ENCODE measurements around the gene RAD51AP2. TPM values are rescaled to one million over a fixed set of nuclear protein-coding genes. Genes with fewer than 3 reads are reported as not detected.

Gene RAD51AP2
- total and polyA plus RNA-seq, 2 donors (not counting 3 experiments of a cell fraction or from before 2014, with no cell fraction given), result not detected

DNA sequence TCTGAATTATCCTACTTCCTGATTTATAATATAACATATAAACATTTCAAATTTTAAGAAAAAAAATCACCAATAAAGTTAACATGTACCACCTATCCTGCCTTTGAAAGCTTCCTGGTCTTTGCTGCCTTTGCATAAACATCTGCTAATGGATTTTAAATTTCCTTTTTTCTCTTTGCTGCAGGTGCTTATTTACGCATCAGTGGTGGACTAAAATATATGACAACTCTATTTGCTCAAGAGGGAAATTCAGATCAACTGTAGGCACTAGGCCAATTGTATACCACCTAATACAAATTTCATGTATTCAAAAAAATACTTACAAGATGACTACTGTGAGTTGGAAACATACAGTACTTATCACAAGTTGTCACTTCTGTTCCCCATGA is 57.2 kb downstream of the RAD51AP2 start:
- no peak for TF ChIP-seq FOS (IDR thresholded peaks at IDR 0.05; ENCODE audit: borderline replicate concordance, insufficient read depth, low read length)
- TF ChIP-seq, protein P1, sequence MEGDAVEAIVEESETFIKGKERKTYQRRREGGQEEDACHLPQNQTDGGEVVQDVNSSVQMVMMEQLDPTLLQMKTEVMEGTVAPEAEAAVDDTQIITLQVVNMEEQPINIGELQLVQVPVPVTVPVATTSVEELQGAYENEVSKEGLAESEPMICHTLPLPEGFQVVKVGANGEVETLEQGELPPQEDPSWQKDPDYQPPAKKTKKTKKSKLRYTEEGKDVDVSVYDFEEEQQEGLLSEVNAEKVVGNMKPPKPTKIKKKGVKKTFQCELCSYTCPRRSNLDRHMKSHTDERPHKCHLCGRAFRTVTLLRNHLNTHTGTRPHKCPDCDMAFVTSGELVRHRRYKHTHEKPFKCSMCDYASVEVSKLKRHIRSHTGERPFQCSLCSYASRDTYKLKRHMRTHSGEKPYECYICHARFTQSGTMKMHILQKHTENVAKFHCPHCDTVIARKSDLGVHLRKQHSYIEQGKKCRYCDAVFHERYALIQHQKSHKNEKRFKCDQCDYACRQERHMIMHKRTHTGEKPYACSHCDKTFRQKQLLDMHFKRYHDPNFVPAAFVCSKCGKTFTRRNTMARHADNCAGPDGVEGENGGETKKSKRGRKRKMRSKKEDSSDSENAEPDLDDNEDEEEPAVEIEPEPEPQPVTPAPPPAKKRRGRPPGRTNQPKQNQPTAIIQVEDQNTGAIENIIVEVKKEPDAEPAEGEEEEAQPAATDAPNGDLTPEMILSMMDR (IDR thresholded peaks at IDR 0.05; ENCODE audit: extremely low read depth in 1 of 2, insufficient read depth in 1 of 2, low read depth in 1 of 2, low read length in 2 of 2), result no peak
- TF ChIP-seq, protein P2, sequence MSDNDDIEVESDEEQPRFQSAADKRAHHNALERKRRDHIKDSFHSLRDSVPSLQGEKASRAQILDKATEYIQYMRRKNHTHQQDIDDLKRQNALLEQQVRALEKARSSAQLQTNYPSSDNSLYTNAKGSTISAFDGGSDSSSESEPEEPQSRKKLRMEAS (IDR thresholded peaks at IDR 0.05; ENCODE audit: insufficient read depth, insufficient read length), result no peak
- no peak for TF ChIP-seq POLR2AphosphoS5 (IDR thresholded peaks at IDR 0.05; ENCODE audit: insufficient read depth, low read depth, low read length)
- no peak for TF ChIP-seq MYC (IDR thresholded peaks at IDR 0.05; ENCODE audit: low read depth, low read length)
- no peak for TF ChIP-seq EZH2 (IDR thresholded peaks at IDR 0.05; ENCODE audit: borderline replicate concordance, low read depth, low read length, severe bottlenecking)
- TF ChIP-seq POLR2A (IDR thresholded peaks at IDR 0.05; ENCODE audit: low read depth, low read length), result no peak
- TF ChIP-seq JUN (IDR thresholded peaks at IDR 0.05; ENCODE audit: borderline replicate concordance, insufficient read depth, insufficient read length, low read depth), result no peak
- TF ChIP-seq GATA2 (IDR thresholded peaks at IDR 0.05; ENCODE audit: insufficient read depth, insufficient read length, low read depth, low read length), result no peak
- H3K4me1 ChIP-seq (ENCODE audit: control insufficient read depth, extremely low read depth, insufficient read depth, low read length), result no peaks in the 10 kb centered on the region
- ChIA-PET POLR2A (no interaction called here), CTCF (no interaction called here)
- no TSS peak for BruUV-seq (replicated peaks)
- H3K27ac ChIP-seq (ENCODE audit: insufficient read depth, low read depth, low read length), result no peak overlapping the region
- no peaks in the 10 kb centered on the region for H3K9me3 ChIP-seq (replicated peaks; ENCODE audit: control insufficient read depth, insufficient read depth, low read length)
- no peaks in the 10 kb centered on the region for H3K27me3 ChIP-seq (ENCODE audit: control insufficient read depth in 2 of 2, insufficient read depth in 2 of 2, low read length in 2 of 2)
- H3K36me3 ChIP-seq (ENCODE audit: control insufficient read depth in 2 of 2, extremely low read depth in 1 of 2, insufficient read depth in 2 of 2, low read length in 2 of 2), result no peaks in the 10 kb centered on the region
- FAIRE-seq, result no peak
- dilution Hi-C loops (cut with MboI; ENCODE audit: extremely low pct_ligation_motif_present, low sequenced_read_pairs) (no loop called here), intact Hi-C loops (cut with micrococcal nuclease) (no loop called here)
- no peak overlapping the region for H2AFZ ChIP-seq (ENCODE audit: low read depth, low read length)
- H3K79me2 ChIP-seq (ENCODE audit: control insufficient read depth, insufficient read depth, low read length), result no peaks in the 10 kb centered on the region
- H3K4me2 ChIP-seq (ENCODE audit: insufficient read depth, low read length), result no peak overlapping the region
- no peak overlapping the region for H3K4me3 ChIP-seq (replicated peaks in 1 of 3; ENCODE audit: insufficient read depth in 1 of 3, low read depth in 1 of 3, low read length in 3 of 3)
- DNase-seq (ENCODE audit: low read depth, low spot score), result no peak
- H3K9me1 ChIP-seq (replicated peaks; ENCODE audit: control insufficient read depth, extremely low read depth, insufficient read depth, low read length), result no peaks in the 10 kb centered on the region
- no peak overlapping the region for H3K9ac ChIP-seq (replicated peaks; ENCODE audit: extremely low read depth, insufficient read depth, low read length)
- no peaks in the 10 kb centered on the region for H4K20me1 ChIP-seq (replicated peaks; ENCODE audit: control insufficient read depth, extremely low read depth, insufficient read depth, low read length)

Other genes starting within 250 kb of the RAD51AP2 start
- gene VSNL1, start 22.3 kb upstream of the RAD51AP2 start, total RNA-seq, result not detected in 2 replicates
- not detected in 2 replicates for gene VSNL1, start 22.3 kb upstream of the RAD51AP2 start, polyA plus RNA-seq
- gene SMC6, start 235.4 kb upstream of the RAD51AP2 start, total RNA-seq, result 35.4 and 38.3 TPM in 2 replicates
- 6.4 and 7.7 TPM in 2 replicates for gene SMC6, start 235.4 kb upstream of the RAD51AP2 start, polyA plus RNA-seq
- 20.8 and 29.6 TPM in 2 replicates for gene GEN1, start 235.7 kb upstream of the RAD51AP2 start, total RNA-seq
- gene GEN1, start 235.7 kb upstream of the RAD51AP2 start, polyA plus RNA-seq, result 6.9 and 8.1 TPM in 2 replicates